ENCODE measurements around the gene TWIST2. TPM values are rescaled to one million over a fixed set of nuclear protein-coding genes. Genes with fewer than 3 reads are reported as not detected.

Gene TWIST2
- total RNA-seq, 4 donors from 2014 or later = 10.4 to 30.1 (median 20.8) TPM

DNA sequence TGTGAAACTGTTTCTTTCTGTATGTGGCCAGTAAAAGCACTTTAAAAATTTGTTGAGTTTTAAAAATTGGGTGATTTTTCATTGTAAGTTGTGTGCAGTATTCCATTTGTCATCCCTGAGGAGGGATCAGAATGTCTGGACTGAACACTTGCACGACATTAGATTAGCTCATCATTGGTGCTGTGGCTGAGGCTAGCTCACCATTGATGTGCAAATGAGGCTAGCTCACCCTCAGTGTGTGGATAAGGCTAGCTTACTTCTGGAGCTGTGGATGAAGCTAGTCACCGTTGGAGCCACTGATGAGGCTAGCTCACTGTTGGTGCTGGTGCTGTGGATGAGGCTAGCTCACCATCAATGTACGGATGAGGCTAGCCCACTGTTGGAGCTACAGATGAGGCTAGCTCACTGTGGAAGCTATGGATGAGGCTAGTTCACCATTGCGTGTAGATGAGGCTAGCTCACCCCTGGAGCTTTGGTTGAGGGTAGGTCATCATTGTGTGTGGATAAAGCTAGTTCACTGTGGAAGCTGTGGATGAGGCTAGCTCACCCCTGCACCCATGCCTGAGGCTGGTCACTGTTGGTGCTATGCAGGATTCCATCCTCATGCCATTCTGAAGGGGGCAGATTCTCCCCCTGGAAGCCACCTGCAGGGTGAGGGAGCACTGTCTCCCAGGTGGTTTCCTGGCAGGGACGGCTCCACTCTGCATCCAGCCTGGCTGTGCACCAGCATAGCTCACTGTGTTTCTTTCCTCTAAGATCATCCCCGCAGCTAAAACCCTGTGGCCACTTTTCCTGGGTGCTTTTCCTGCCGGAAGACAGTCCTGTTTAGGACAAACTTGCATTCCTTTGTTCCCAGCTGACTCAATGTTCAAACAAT, 101.1 kb downstream of the TWIST2 start:
- intact Hi-C loops (cut with DNase I) = no loop called here
- no peaks in the 10 kb centered on the region for H3K27me3 ChIP-seq
- no peak for DNase-seq
- WGBS, 2 donors = 77 to 88% methylated on average over 7 of the region's 7 CpGs
- H3K36me3 ChIP-seq = no peaks in the 10 kb centered on the region
- H3K9me3 ChIP-seq = no peaks in the 10 kb centered on the region
- no peak overlapping the region for H3K27ac ChIP-seq
- no peak for TF ChIP-seq CTCF (IDR thresholded peaks at IDR 0.05)
- TF ChIP-seq POLR2A (IDR thresholded peaks at IDR 0.05) = no peak
- H3K4me3 ChIP-seq (replicated peaks in 1 of 3) = no peak overlapping the region
- H3K4me1 ChIP-seq = no peaks in the 10 kb centered on the region

- H3K36me3 ChIP-seq = no peaks in the 10 kb centered on the region
- DNase-seq = no peak
These were observed 101.9 kb downstream of the TWIST2 start for GRCh38 chr2:238949710-238950345.

GRCh38 chr2:238950551-238950950, 102.7 kb downstream of the TWIST2 start:
- 93 to 98% methylated on average over 7 to 13 of the region's 13 CpGs for WGBS, 2 donors
- no peaks in the 10 kb centered on the region for H3K9me3 ChIP-seq
- intact Hi-C loops (cut with DNase I) = no loop called here
- H3K4me1 ChIP-seq = no peaks in the 10 kb centered on the region
- no peaks in the 10 kb centered on the region for H3K36me3 ChIP-seq
- no peak for DNase-seq
- H3K4me3 ChIP-seq (replicated peaks in 1 of 3) = no peak overlapping the region
- TF ChIP-seq CTCF (IDR thresholded peaks at IDR 0.05) (no peak), POLR2A (IDR thresholded peaks at IDR 0.05) (no peak)
- H3K27me3 ChIP-seq = no peaks in the 10 kb centered on the region
- H3K27ac ChIP-seq = no peak overlapping the region

More at GRCh38 chr2:238949710-238950345, 101.9 kb downstream of the TWIST2 start:
- WGBS, 2 donors = 78 to 98% methylated on average over 7 to 10 of the region's 10 CpGs
- TF ChIP-seq POLR2A (IDR thresholded peaks at IDR 0.05) (no peak), CTCF (IDR thresholded peaks at IDR 0.05) (no peak)
- intact Hi-C loops (cut with DNase I) = no loop called here
- H3K4me3 ChIP-seq (replicated peaks in 1 of 3) = no peak overlapping the region
- H3K27ac ChIP-seq = no peak overlapping the region
- no peaks in the 10 kb centered on the region for H3K27me3 ChIP-seq
- no peaks in the 10 kb centered on the region for H3K9me3 ChIP-seq
- H3K4me1 ChIP-seq = no peaks in the 10 kb centered on the region

GRCh38 chr2:238952261-238952919, 104.5 kb downstream of the TWIST2 start:
- Histone ChIP-seq H3K4me1 (no peaks in the 10 kb centered on the region), H3K27me3 (no peaks in the 10 kb centered on the region), H3K4me3 (replicated peaks in 1 of 3) (no peak overlapping the region), H3K27ac (no peak overlapping the region), H3K36me3 (no peaks in the 10 kb centered on the region), H3K9me3 (no peaks in the 10 kb centered on the region)
- intact Hi-C loops (cut with DNase I) = no loop called here
- DNase-seq = no peak
- TF ChIP-seq CTCF (IDR thresholded peaks at IDR 0.05) (no peak), POLR2A (IDR thresholded peaks at IDR 0.05) (no peak)
- 78 to 91% methylated on average over 5 of the region's 5 CpGs for WGBS, 2 donors

All from thyroid gland (tissue), 4 donors.